K562 (cell line): ENCODE data around the gene KIF5A. TPM values are rescaled to one million over a fixed set of nuclear protein-coding genes. Genes with fewer than 3 reads are reported as not detected.

Source experiments
- ATAC-seq: fragments of 200-7000 bp; cut with Tn5 transposase; 3 replicates; pipeline ENCODE4 v1.9.1; 2020; ENCODE audit warnings: moderate library complexity
- BruUV-seq: library from RNA; stranded (reverse); fragments of 400-500 nt; replicated peaks from 2 replicates; lab custom pipeline; 2021; lab: Mats Ljungman, UMichigan
- CTCF ChIA-PET: fragments of 300-600 bp; formaldehyde crosslinking; extraction: SDS; loops from one replicate; lab custom pipeline; 2021; ENCODE audit warnings: low intra/inter-chr PET ratio; lab: Yijun Ruan, JAX
- POLR2A ChIA-PET: fragments of 300-600, 350-650 bp; sonication (Branson Sonifier 250); formaldehyde crosslinking; extraction: SDS; loops from one replicate; lab custom pipeline; 2021; ENCODE audit warnings: antibody characterized with exemption, inconsistent platforms; lab: Yijun Ruan, JAX
- DNase-seq, 4 experiments: peaks; one replicate each; pipeline versions ENCODE4 v3.0.0 to v3.0.0-alpha.2; 2011 to 2018; ENCODE audit warnings: low spot score in 3 of 4, mixed read lengths in 3 of 4; ENCODE audit errors: extremely low read depth in 1 of 4
- FAIRE-seq: peaks from 2 replicates; lab custom pipeline; 2011; peaks lifted over from hg19 to GRCh38; lab: Jason Lieb, UNC
- H2AFZ ChIP-seq: 2 replicates; pipeline ENCODE4 v1.6.0; 2011; ENCODE audit warnings: low read depth, low read length, control low read depth, inconsistent platforms
- H3K27ac ChIP-seq: fragments of 200-600 bp; 3 replicates; pipeline ENCODE4 v1.8.0; 2011; ENCODE audit warnings: low read depth, mild to moderate bottlenecking, control low read depth, inconsistent platforms, low read length, moderate library complexity, mixed read lengths; ENCODE audit errors: extremely low read depth
- H3K27me3 ChIP-seq, 2 experiments: fragments of 300-600 bp in 1 of 2; 2 replicates in 1 of 2; 3 replicates in 1 of 2; pipeline versions ENCODE4 v1.6.0 to v1.8.0; 2011; ENCODE audit warnings: inconsistent platforms in 2 of 2, low read length in 2 of 2, mild to moderate bottlenecking in 1 of 2, mixed read lengths in 1 of 2, moderate library complexity in 1 of 2; ENCODE audit not compliant: control insufficient read depth in 2 of 2, insufficient read depth in 2 of 2
- H3K36me3 ChIP-seq: fragments of 300-600 bp; 3 replicates; pipeline ENCODE4 v1.8.0; 2011; ENCODE audit warnings: mild to moderate bottlenecking, low read length, inconsistent platforms; ENCODE audit not compliant: control insufficient read depth, insufficient read depth
- H3K4me1 ChIP-seq, 2 experiments: fragments of 200-600 bp in 1 of 2; replicated peaks in 1 of 2; 2 replicates in 1 of 2; 3 replicates in 1 of 2; pipeline versions ENCODE4 v1.5.1 to v1.8.0; 2011; ENCODE audit warnings: inconsistent platforms in 2 of 2, low read length in 2 of 2, mild to moderate bottlenecking in 1 of 2, mixed read lengths in 1 of 2, moderate library complexity in 1 of 2; ENCODE audit not compliant: control insufficient read depth in 2 of 2, insufficient read depth in 2 of 2
- H3K4me2 ChIP-seq: 2 replicates; pipeline ENCODE4 v1.6.1; 2011; ENCODE audit warnings: low read length, control low read depth, inconsistent platforms, mixed read lengths; ENCODE audit not compliant: insufficient read depth
- H3K4me3 ChIP-seq: fragments of 200-600 bp; sonication (generic), shearing (Covaris generic); 2 replicates; pipeline ENCODE4 v1.5.1; 2016; ENCODE audit warnings: control low read depth, inconsistent platforms
- H3K79me2 ChIP-seq: fragments of 200-600 bp; 3 replicates; pipeline ENCODE4 v1.8.0; 2011; ENCODE audit warnings: low read length, inconsistent platforms; ENCODE audit not compliant: control insufficient read depth, insufficient read depth
- H3K9ac ChIP-seq, 2 experiments: 2 replicates each; pipeline versions ENCODE4 v1.6.0 to v1.6.1; 2011; ENCODE audit warnings: low read depth in 2 of 2, low read length in 2 of 2, control low read depth in 1 of 2, inconsistent platforms in 1 of 2, mild to moderate bottlenecking in 1 of 2, mixed read lengths in 1 of 2; ENCODE audit not compliant: insufficient read depth in 1 of 2
- H3K9me1 ChIP-seq: one replicate; pipeline ENCODE4 v1.6.0; 2011; ENCODE audit warnings: inconsistent platforms, mild to moderate bottlenecking, low read length, moderate library complexity; ENCODE audit not compliant: control insufficient read depth, insufficient read depth
- H3K9me3 ChIP-seq: replicated peaks from 2 replicates; pipeline ENCODE4 v1.5.1; 2011; ENCODE audit warnings: low read depth, low read length, inconsistent platforms; ENCODE audit not compliant: control insufficient read depth, insufficient read depth
- H4K20me1 ChIP-seq: replicated peaks from 2 replicates; pipeline ENCODE4 v1.6.1; 2011; ENCODE audit warnings: low read length, inconsistent platforms, mixed read lengths; ENCODE audit not compliant: control insufficient read depth, insufficient read depth
- CEBPG ChIP-seq, 3 experiments: fragments of 200-800 bp in 1 of 3; sonication (Bioruptor generic) in 1 of 3; sonication (generic) in 1 of 3; formaldehyde crosslinking in 1 of 3; IDR thresholded peaks in 2 of 3; conservative IDR thresholded peaks in 1 of 3; 2 replicates each; pipeline versions ENCODE4 v1.6.1 to v1.8.0; 2016 to 2022; ENCODE audit warnings: missing compliant biosample characterization in 2 of 3, missing genetic modification characterization in 2 of 3, mild to moderate bottlenecking in 1 of 3, missing genetic modification reagents in 1 of 3
- FOXA3 ChIP-seq, 2 experiments: fragments of 450-650 bp in 1 of 2; sonication (generic) in 1 of 2; formaldehyde crosslinking; IDR thresholded peaks in 1 of 2; conservative IDR thresholded peaks in 1 of 2; 2 replicates each; pipeline versions ENCODE4 v1.4.0 to v1.8.0; 2020 to 2022; ENCODE audit warnings: mild to moderate bottlenecking in 2 of 2, missing genetic modification reagents in 1 of 2
- LEF1 ChIP-seq: fragments of 450-650 bp; IDR thresholded peaks from 2 replicates; pipeline ENCODE4 v1.6.1; 2016; ENCODE audit warnings: mild to moderate bottlenecking
- NEUROD1 ChIP-seq: fragments of 150-350 bp; IDR thresholded peaks from 2 replicates; pipeline ENCODE4 v1.6.1; 2014; ENCODE audit warnings: borderline replicate concordance, low read length, low read depth; ENCODE audit not compliant: partially characterized antibody
- NR3C1 ChIP-seq: sonication (generic); formaldehyde crosslinking; IDR thresholded peaks from 2 replicates; pipeline ENCODE4 v1.8.1; 2022; ENCODE audit warnings: missing genetic modification reagents
- TAF9B ChIP-seq: fragments of 450-650 bp; IDR thresholded peaks from 2 replicates; pipeline ENCODE4 v1.6.1; 2018; ENCODE audit warnings: mild to moderate bottlenecking; ENCODE audit not compliant: partially characterized antibody
- ZNF551 ChIP-seq: fragments of 250-450 bp; sonication (Bioruptor Pico); IDR thresholded peaks from 2 replicates; pipeline ENCODE4 v1.5.0; 2021; ENCODE audit warnings: mild to moderate bottlenecking, moderate library complexity
- WGBS: fragments of 100-300 bp; shearing (Covaris generic); methylation state at CpG from one replicate; pipeline ENCODE4 v1.1.6; 2016; ENCODE audit warnings: low coverage, mixed read lengths; ENCODE audit not compliant: insufficient coverage; ENCODE audit errors: missing lambda C conversion rate; 5-methylcytosine and 5-hydroxymethylcytosine counted together
- in situ Hi-C: fragments of 300-500 bp; cut with MboI; formaldehyde crosslinking; loops from 4 replicates; pipeline ENCODE4 v1.15.0; 2018; ENCODE audit warnings: inconsistent platforms, mixed read lengths
- intact Hi-C: fragments of 100-400 bp; cut with micrococcal nuclease; formaldehyde crosslinking; loops from 2 replicates; pipeline ENCODE4 v1.14.2; 2022
- polyA plus RNA-seq, 8 experiments: library from polyadenylated mRNA; depleted of rRNA in 4 of 8; stranded (reverse) in 5 of 8; unstranded in 3 of 8; fragments of >200 nt; fragmentation: Nextera tagmentation in 2 of 8; fragmentation: Illumina TruSeq in 1 of 8; extraction: Ambion mirVana in 2 of 8; extraction: Trizol in 1 of 8; gene quantifications; 2 replicates each; pipeline versions ENCODE4 v1.2.1 to v1.2.3, GENCODE V29; 2011 to 2014; ENCODE audit warnings: inconsistent platforms in 1 of 8, missing spikeins in 1 of 8
- total RNA-seq, 7 experiments: library from RNA; depleted of rRNA in 6 of 7; stranded (reverse); fragments of >200 nt in 6 of 7; fragmentation: Illumina TruSeq in 2 of 7; extraction: Trizol in 2 of 7; gene quantifications; 2 replicates each; pipeline versions ENCODE4 v1.2.1 to v1.2.3, GENCODE V29; 2011 to 2021; ENCODE audit warnings: low replicate concordance in 1 of 7
- TF ChIP-seq, protein P1 (sequence below), 3 experiments: fragments of 200-800 bp in 1 of 3; sonication (Bioruptor generic) in 1 of 3; sonication (generic) in 1 of 3; formaldehyde crosslinking in 1 of 3; IDR thresholded peaks; 2 replicates each; pipeline versions ENCODE4 v1.6.1 to v1.8.0; 2016 to 2022; ENCODE audit warnings: mild to moderate bottlenecking in 2 of 3, missing compliant biosample characterization in 2 of 3, missing genetic modification characterization in 2 of 3, missing genetic modification reagents in 1 of 3
- TF ChIP-seq, protein P2 (sequence below): fragments of 450-650 bp; formaldehyde crosslinking; IDR thresholded peaks from 2 replicates; pipeline ENCODE4 v1.4.0; 2020; ENCODE audit warnings: mild to moderate bottlenecking, mixed read lengths
- TF ChIP-seq, protein P3 (sequence below): fragments of 450-650 bp; IDR thresholded peaks from 2 replicates; pipeline ENCODE4 v1.6.1; 2018; ENCODE audit not compliant: partially characterized antibody

Gene KIF5A
- total and polyA plus RNA-seq, 9 of the 15 experiments (the other 6 are each of a cell fraction or from before 2014, with no cell fraction given): 3.4 to 17.7 (median 8.0) TPM

DNA sequence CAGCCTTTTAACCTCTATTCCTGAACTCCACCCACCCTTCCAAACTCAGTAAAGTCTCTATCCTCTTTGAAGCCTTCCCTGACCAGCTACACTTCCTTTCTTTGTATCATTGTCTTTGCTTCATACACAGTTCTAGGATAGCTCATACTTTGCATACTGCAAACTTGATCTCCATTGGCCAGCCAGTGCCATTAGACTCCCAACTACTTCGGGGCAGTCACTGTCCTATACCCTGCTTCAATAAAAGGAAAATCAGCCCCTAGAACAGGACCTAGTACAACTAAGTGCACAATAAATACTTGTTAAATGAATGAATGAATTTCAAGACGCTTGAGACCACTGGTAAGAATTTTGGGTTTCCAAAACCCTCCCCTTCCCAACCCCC, 40.6 kb downstream of the KIF5A start:
- in situ Hi-C loops: no loop called here
- peaks cover 22 to 23% of the 10 kb centered on the region in 2 experiments for H3K4me1 ChIP-seq
- CTCF ChIA-PET: no interaction called here

More for the DNA sequence above, 40.6 kb downstream of the KIF5A start:
- intact Hi-C loops: no loop called here
- H4K20me1 ChIP-seq: no peaks in the 10 kb centered on the region
- H3K4me3 ChIP-seq: peak overlapping the region; percentile 72
- 10% methylated on average over 2 of the region's 2 CpGs for WGBS
- H3K9ac ChIP-seq: peak overlapping the region; percentile 81 to 98
- FAIRE-seq (no peak), ATAC-seq (peak; percentile 11), DNase-seq (peak in 1 of 4 experiments; percentile 20)
- H3K4me2 ChIP-seq: peak overlapping the region; percentile 77
- no peaks in the 10 kb centered on the region for H3K27me3 ChIP-seq
- POLR2A ChIA-PET: interaction anchor here (0.6 to 4.2 kb wide), 6 partner anchors 10 to 149 kb away, joined by 3 to 20 read pairs (median 4); no protein-coding TSS in a partner anchor
- no peaks in the 10 kb centered on the region for H3K9me1 ChIP-seq
- H3K79me2 ChIP-seq: peaks cover 27% of the 10 kb centered on the region
- H2AFZ ChIP-seq: peak overlapping the region; percentile 97
- H3K27ac ChIP-seq: peak overlapping the region; percentile 84
- TF ChIP-seq FOXA3 (CRISPR knock-in tag; conservative IDR thresholded peaks at IDR 0.05 in 1 of 2, IDR thresholded peaks at IDR 0.05 in 1 of 2) (no peak), NR3C1 (CRISPR knock-in tag) (no peak), TAF9B (no peak), NEUROD1 (no peak), ZNF551 (CRISPR knock-in tag) (no peak), CEBPG (CRISPR knock-in tag; IDR thresholded peaks at IDR 0.05) (0 out of 2 replicates have a peak, but pooled peaks have one; percentile 11), CEBPG (tag; conservative IDR thresholded peaks at IDR 0.05 in 1 of 2, IDR thresholded peaks at IDR 0.05 in 1 of 2) (no peak), LEF1 (no peak)
- TF ChIP-seq, protein P1, sequence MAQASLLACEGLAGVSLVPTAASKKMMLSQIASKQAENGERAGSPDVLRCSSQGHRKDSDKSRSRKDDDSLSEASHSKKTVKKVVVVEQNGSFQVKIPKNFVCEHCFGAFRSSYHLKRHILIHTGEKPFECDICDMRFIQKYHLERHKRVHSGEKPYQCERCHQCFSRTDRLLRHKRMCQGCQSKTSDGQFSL (CRISPR knock-in tag; IDR thresholded peaks at IDR 0.05): no peak
- TF ChIP-seq, protein P1 (tag; IDR thresholded peaks at IDR 0.05): no peak
- TF ChIP-seq, protein P2, sequence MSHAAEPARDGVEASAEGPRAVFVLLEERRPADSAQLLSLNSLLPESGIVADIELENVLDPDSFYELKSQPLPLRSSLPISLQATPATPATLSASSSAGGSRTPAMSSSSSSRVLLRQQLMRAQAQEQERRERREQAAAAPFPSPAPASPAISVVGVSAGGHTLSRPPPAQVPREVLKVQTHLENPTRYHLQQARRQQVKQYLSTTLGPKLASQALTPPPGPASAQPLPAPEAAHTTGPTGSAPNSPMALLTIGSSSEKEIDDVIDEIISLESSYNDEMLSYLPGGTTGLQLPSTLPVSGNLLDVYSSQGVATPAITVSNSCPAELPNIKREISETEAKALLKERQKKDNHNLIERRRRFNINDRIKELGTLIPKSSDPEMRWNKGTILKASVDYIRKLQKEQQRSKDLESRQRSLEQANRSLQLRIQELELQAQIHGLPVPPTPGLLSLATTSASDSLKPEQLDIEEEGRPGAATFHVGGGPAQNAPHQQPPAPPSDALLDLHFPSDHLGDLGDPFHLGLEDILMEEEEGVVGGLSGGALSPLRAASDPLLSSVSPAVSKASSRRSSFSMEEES: no peak
- TF ChIP-seq, protein P3, sequence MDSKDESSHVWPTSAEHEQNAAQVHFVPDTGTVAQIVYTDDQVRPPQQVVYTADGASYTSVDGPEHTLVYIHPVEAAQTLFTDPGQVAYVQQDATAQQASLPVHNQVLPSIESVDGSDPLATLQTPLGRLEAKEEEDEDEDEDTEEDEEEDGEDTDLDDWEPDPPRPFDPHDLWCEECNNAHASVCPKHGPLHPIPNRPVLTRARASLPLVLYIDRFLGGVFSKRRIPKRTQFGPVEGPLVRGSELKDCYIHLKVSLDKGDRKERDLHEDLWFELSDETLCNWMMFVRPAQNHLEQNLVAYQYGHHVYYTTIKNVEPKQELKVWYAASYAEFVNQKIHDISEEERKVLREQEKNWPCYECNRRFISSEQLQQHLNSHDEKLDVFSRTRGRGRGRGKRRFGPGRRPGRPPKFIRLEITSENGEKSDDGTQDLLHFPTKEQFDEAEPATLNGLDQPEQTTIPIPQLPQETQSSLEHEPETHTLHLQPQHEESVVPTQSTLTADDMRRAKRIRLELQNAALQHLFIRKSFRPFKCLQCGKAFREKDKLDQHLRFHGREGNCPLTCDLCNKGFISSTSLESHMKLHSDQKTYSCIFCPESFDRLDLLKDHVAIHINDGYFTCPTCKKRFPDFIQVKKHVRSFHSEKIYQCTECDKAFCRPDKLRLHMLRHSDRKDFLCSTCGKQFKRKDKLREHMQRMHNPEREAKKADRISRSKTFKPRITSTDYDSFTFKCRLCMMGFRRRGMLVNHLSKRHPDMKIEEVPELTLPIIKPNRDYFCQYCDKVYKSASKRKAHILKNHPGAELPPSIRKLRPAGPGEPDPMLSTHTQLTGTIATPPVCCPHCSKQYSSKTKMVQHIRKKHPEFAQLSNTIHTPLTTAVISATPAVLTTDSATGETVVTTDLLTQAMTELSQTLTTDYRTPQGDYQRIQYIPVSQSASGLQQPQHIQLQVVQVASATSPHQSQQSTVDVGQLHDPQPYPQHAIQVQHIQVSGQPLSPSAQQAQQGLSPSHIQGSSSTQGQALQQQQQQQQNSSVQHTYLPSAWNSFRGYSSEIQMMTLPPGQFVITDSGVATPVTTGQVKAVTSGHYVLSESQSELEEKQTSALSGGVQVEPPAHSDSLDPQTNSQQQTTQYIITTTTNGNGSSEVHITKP: peak; percentile 90
- H3K9me3 ChIP-seq: no peaks in the 10 kb centered on the region
- TSS peak; percentile 78 for BruUV-seq
- peaks cover 21% of the 10 kb centered on the region; the same call in 2 of the 3 replicates for H3K36me3 ChIP-seq
